Stimulated activated CD8-positive, alpha-beta memory T cell treated with anti-CD3 and anti-CD28 coated beads, Interleukin-7, amount 100 ng/mL, for 1 hour (primary cell): ENCODE results near the gene KCNJ8.
"Not testable (repeated sequence)": the region's sequence is repeated elsewhere in the genome, so short reads cannot be mapped to it uniquely, and the experiment has no call there.

Source experiments
- DNase-seq, 2 donors: peaks; one replicate each; pipeline ENCODE4 v3.0.0-alpha.2; 2020; ENCODE audit warnings: low read depth in 2 of 2

The KCNJ8 gene

DNA sequence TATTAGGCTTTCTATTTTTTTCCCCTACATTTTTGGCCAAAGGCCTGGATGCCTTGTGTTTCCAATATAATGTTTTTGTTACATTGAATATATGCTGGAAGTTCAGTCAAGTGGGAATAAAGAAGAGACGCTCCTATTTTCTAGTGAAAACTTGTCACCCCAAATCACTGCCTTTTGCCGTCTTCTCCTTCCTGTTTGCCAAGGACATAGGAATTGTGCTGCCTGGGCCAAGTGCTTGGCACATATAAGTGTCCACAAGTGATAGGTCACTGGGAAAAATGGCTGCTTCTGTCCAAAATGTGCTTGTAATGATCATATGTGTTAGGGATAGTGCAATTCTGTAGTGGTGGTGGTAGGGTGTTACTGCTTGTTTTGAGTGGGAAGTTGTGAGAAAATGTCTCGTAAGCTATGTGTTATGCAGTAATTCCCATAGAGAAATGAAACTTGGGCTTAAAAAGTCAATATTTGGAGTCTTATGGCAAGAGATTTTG is 11.6 kb upstream of the KCNJ8 start:
- DNase-seq = no peak

- not testable (repeated sequence) for DNase-seq
Measured at GRCh38 chr12:21782723-21783122, 8.2 kb upstream of the KCNJ8 start.

- DNase-seq = no peak
Measured at GRCh38 chr12:21780786-21781185, 6.3 kb upstream of the KCNJ8 start.

- DNase-seq = no peak
Measured at GRCh38 chr12:21776175-21776574, 1.7 kb upstream of the KCNJ8 start.

- no peak for DNase-seq
Measured at GRCh38 chr12:21775133-21775820, 771 bp upstream of the KCNJ8 start.

DNA sequence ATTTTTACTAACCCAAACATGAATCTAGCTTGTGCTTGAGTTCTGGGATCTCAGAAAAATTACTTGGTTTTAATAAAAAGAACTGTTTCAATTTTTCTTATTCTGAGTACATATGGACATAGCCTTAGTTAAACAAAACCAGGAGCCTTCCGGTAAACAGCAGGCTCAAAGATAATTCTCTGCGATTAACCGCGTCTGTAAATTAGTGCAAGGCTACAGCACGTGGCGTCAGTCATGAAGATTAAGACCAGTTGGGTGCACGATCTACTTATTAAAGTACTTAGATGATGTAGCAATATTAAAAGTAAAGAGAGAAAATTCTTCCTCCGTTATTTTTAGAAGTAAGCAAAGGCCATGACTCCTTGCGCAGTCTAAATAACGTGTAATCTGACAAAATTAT is 700 bp downstream of the KCNJ8 start:
- no peak for DNase-seq

- no peak for DNase-seq
Measured at GRCh38 chr12:21773263-21773741, 1.2 kb downstream of the KCNJ8 start.

- DNase-seq = no peak
Measured at GRCh38 chr12:21771311-21771710, 3.2 kb downstream of the KCNJ8 start.

DNA sequence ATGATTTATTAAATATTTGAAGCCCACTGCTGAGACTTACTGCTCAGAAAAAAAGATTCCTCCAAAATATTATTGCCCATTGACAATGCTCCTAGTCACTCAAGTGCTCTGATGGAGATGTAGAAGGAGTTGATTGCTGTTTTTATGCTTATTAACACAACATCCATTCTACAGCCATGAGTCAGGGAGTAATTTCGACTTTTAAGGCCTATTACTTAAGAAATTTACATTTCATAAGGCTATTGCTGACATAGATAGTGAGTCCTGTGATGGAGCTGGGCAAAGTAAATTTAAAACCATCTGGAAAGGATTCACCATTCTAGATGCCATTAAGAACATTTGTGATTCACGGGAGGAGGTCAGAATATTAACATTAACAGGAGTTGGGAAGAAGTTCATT is 5.2 kb downstream of the KCNJ8 start:
- no peak for DNase-seq

DNA sequence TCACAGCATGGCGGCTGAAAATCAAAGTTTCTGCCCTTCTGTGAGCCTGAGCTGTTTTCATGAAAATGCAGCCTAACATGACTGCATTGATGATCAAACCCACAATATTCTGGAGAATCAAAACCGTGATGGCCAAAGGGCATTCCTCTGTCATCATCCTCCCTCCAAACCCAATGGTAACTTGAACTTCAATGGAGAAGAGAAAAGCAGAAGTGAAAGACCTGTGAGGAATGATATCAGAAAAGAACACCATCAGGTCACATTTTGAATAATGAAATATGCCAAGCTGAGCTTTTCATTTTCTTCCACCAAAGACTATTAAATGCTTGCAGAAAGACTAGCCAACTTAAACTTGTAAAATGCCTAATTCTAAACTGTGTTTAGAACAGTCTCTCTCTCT is 8.1 kb downstream of the KCNJ8 start:
- DNase-seq = no peak

DNA sequence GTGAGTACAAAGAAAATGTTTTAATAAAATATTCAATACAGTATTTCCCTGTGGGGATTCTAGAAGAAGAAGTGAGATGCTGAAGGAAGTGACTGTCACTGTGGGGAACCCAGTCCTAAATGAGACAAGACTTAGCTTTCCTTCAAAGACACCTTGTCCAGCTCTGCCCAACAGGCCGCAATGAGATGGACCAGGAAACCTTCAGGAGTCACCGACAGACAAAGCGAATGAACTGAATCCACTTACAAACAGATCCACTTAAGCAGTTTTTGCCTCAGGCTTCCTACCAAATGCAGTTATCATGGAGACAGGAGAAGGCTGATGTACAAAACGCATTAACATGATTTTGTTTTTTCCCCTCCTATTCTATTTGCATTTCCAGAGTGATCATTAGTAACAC is 9.6 kb downstream of the KCNJ8 start:
- DNase-seq = no peak

- no peak for DNase-seq
Measured at GRCh38 chr12:21764065-21764464, 10.4 kb downstream of the KCNJ8 start.

DNA sequence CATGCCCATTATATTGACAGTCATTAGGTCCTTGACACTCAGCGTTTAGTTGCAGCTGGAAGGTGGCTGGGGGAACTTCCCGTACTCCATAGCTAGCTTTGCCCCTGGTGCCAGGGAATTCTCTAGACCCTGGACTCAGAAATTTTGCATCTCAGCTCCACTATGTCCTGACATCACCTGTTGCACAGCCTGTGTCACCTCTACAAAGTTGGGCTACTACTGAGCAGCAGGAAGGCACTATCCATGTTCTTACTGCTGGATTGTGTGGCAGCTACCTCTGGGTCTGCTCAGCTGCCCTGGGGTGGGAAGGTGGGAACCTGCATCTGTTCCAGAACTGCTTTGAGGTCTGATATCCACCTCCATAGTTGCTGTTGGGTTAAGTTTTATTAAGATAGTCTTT is 11.0 kb downstream of the KCNJ8 start:
- no peak for DNase-seq

- DNase-seq = no peak
Measured at GRCh38 chr12:21759737-21760136, 14.8 kb downstream of the KCNJ8 start.

DNA sequence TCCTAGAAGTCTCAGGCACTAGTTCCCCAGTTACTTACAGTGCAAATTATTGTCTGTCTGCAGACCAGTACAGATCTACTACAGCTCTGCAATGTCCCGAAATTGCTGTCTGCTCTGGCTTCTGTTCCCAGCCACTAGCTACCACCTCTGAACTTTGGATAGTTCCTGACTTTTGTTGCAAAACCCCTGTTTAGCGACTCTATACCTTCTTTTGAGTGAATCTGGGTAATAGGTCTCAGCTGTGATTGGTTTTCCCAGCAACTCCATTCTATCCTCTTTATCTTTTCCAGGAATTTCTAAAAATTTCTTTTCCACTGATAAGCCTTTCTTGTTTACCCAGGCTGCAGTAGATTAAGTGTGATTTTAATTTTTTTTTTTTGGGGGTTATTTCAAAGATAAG is 16.8 kb downstream of the KCNJ8 start:
- no peak for DNase-seq

DNA sequence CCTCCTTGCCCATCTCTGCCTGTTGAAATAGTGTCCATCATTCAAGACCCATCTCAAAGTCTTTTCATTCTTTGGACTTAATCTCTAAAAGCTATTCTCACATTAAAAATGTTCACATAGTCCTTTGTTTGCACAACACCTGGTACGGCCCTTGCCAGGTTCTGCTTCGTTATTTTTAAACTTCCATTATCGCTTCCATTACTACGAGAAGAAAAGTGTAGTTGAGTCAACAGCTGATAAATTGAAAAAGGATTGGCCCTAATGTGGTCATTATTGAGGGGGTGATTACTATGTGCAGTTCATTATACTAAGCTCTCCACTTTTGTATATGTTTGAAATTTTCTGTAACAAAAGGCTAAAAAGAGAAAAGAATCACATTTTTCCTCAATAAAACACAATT is 17.8 kb downstream of the KCNJ8 start:
- DNase-seq = no peak

- no peak for DNase-seq
Measured at GRCh38 chr12:21751517-21751916, 23.0 kb downstream of the KCNJ8 start.

- no peak for DNase-seq
Measured at GRCh38 chr12:21745258-21745657, 29.2 kb downstream of the KCNJ8 start.

- DNase-seq = no peak
Measured at GRCh38 chr12:21731144-21731543, 43.4 kb downstream of the KCNJ8 start.

GRCh38 chr12:21725731-21726130 is 48.8 kb downstream of the KCNJ8 start:
- DNase-seq = no peak

GRCh38 chr12:21718944-21719650 is 55.4 kb downstream of the KCNJ8 start:
- DNase-seq = no peak

DNA sequence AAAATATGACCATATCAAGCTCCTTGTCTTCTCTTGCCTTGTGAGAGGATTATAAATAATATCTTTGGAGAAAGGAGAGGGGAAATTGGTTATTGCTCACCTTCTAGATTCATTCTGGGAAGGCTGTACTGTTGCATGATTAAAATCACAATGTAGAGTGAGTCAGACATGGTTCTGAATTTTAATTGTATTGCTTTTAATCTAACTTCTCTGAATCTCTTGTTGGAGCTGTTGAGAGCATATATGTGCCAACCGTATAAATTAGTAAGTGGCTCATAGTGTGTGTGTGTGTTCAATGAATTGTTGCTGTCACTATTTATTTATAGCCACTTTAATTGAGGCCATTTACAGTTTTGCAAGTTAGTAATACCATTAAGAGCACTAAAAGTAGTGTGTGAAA is 56.1 kb downstream of the KCNJ8 start:
- no peak for DNase-seq

DNA sequence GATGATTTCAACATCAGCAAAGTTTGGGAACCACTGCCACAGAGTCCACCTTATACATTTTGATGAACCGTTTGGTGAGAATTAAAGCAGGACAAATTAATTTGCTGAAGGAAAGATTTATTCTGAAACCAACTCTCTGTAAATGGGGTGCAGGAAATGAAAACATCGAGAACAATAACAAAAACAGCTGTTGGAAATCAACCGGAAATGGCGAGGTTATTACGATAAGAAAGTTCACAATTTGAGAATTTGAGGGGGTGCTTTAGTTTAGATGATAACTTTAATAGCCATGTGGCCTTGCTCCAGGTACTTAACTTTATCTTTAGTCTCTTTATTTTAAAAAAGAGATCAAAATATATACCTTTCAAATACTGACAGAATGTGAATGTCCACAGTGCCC is 56.7 kb downstream of the KCNJ8 start:
- no peak for DNase-seq
